Cerebellar nuclear complex (tissue), 1 donor: Measurements from ENCODE around the gene KRT12.
"Not testable (repeated sequence)": the region's sequence is repeated elsewhere in the genome, so short reads cannot be mapped to it uniquely, and the experiment has no call there.

Experiments
- DNase-seq, 2 experiments: peaks; one replicate each; lab custom pipeline; 2025; lab: John Stamatoyannopoulos, UW

KRT12 gene

DNA sequence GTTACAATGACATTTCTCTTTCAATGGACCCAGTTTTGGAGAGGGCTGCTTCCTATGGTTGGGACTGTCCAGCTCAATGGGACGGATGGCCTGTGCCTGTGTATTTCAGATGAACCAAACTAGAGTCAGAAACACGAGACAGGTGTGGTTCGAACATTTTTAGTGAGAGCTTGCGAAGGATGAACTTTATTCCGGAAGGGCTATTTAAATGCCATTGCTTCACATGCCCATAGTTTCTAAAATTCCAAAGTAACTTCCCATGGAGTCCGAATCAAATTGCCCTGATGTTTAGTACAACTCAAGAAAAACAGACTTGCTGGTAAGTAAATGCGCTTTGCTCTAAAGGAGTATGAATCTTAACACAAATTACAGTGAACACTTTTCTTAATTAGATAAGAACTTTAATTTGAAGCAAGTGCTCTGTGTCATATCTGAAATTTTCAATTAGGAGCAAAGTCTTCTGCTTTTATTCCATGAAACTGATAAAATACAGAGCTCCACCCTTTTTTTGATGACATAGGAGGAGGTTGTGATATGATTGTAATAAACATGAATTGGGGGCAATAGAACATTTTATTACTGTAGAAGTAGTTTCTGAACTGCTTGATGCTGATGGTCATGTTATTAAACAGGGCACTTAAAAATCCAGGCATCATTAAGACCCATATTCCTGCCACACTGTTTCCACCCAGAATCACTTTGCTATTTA is 16.8 kb upstream of the KRT12 start:
- no peak for DNase-seq

DNA sequence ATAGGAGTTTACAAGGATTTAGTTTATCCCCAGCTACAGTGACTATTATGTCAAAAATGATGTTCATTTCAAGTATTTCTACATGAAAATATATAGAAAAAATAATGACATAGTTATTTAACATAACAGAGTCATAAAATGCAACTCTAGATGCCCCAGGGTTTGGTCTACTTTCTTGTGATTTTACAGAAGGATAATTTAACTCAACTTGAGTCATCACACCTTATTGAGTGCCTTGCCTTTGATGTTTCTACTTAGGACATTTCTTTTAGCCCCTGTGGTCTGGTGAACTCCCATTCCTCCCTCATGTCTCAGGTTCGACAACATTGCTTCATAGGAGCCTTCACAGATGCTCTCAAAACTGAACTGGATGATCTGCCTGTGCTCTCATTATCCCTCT is 16.0 kb upstream of the KRT12 start:
- no peak for DNase-seq

DNA sequence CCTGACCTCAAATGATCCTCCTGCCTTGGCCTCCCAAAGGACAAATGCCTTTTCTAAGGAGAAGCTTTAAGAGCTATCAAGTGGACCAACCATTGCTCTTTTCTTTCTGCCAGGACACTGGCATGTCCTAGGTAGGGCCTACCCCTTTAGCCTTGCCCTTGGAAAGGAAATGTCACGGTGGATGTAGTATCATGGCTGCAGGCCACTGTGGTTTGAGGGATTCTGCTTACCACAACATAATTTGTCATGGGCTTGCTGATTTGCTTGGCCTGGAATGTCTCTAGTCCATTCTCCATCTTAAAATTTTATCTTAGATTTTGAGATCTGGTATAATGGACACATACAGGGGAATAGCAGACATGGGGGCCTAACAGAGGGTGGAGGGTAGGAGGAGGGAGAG is 12.0 kb upstream of the KRT12 start:
- DNase-seq: no peak

DNA sequence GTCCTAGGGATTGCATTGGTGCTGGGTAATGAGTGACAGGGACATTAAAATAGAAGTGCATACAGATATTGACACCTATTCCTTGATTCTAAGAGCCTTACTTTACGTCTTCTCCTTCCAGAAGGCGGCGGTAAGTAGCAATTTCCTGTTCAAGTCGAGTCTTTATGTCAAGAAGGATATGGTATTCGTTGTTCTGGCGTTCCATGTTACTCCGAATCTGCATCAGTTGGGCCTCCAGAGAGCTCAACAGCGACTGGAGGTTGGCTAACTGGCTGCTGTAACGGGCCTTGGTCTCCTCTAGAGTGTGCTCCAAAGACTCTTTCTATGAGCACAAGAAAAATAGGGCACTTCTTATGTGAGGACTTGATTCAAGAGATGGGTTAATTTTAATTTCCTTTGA is 11.0 kb upstream of the KRT12 start:
- no peak for DNase-seq

DNA sequence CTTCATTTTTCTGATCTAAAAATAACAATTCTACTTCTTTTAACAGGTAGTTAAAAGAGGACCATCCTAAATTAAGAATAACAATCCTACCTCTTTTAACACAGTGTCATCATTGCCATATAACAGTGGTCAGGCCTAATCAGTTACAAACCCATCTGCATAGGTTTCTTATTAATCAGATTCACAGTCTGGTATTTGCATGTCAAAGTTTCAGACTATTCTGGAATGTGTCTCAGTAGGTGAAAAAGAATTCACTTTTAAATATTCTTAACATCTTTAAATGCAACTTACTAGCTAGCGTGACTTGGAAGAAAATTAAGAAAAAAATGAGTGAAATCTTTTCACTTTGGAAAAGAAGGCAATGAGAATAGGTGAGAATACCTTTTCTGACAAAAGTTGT is 6.8 kb upstream of the KRT12 start:
- DNase-seq: no peak

DNA sequence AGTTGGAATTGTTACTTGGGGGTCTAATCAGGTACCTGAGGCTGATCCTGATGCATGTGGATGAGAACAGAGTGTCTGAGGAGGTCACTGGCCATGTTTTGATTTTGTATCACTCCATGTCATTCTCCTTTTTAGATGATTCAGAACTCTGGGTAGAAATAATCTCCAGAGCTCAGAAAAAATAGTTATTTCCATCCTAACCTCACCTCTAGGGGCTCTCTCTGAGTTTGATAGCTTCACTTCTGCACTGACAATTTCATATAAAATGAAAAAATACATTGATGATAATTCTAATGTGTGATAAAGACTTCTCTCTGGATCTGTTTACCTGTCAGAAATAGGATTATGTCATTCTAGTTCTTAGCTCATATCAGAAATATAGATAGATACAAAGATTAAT is 6.2 kb upstream of the KRT12 start:
- DNase-seq: no peak

DNA sequence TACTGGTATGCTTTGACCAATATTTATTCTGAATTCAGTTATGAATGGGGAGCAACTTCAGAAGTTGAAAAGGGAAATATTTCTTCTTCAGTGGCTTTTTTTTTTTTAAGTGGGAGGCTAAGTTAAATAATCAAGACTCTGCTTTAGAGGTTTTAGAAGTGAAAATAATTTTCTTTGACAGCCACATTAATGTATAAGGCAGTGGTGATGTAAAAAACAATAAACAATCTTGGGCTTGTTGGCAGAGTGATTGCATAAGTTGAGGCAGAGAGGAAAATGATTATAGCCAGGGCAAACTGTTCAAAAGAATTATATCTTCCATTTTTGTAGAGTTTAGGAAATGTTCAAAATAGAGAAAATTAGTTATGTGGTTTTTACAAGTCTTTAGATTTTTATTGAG is 5.4 kb upstream of the KRT12 start:
- DNase-seq: no peak

DNA sequence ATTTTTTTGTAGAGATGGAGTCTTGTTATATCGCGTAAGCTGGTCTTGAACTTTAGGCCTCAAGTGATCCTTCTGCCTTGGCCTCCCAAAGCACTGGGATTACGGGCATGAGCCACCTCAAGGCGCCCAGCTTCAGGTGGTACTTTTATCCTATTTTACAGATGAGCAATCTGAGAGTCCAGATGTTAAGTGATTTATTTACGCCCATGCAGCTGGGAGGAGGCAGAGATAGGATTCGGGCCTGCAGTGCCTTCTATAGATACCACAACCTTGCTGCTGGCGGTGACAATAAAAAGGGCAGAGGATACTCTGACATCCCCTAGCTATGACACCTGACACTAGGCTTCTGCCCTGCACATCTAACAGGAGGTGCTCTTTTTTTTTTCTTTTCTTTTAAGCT is 4.3 kb upstream of the KRT12 start:
- no peak for DNase-seq

DNA sequence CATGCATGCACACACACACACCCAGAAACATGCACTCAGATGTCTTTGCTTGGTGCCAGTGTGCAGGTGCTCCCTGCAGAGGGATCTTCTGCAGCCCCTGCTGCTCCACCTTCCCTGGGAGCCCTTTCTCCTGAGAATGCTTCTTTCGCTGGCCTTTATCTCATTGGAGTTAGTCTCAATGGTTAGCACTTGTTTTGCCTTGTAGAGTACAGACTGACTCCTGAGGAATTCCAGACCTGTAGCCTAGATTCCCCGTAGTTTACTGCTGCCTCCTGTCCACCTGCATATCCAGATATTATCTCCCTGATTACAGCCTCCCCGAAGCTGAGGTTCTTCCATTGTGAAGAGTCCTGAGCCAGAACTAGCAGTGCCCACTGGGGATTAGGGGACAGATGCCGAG is 3.1 kb upstream of the KRT12 start:
- no peak for DNase-seq

DNA sequence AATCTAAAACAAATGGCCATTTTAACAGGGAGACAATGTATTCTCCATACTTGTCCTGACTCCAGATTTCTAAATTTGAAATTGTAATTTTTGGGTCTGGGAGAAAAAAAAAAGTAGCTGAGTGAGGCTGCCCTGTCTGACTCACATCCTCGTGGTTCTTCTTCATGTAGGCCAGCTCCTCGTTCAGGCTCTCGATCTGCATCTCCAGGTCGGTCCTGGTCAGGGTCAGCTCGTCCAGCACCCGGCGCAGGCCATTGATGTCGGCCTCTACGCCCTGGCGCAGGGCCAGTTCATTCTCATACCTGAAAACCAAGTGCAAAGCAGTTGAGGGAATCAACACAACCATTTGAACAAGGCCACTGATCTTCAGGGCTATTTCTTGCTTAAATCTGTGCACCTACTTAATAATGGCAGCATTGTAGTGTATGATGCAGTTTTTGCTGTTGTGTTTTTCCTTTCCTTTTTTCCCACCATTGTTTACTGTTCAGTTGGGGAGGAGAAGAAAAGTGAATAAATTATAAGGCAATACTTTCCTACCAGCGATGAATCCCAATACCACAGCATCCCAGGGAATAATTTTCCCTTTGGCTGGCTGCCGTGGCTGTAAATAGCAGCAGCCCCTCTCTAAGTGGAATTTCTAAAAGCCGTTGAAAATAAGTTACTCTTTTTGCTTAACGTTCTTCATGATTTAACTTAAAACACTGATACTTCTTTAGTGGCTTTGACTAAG is 2.2 kb downstream of the KRT12 start:
- DNase-seq: no peak

DNA sequence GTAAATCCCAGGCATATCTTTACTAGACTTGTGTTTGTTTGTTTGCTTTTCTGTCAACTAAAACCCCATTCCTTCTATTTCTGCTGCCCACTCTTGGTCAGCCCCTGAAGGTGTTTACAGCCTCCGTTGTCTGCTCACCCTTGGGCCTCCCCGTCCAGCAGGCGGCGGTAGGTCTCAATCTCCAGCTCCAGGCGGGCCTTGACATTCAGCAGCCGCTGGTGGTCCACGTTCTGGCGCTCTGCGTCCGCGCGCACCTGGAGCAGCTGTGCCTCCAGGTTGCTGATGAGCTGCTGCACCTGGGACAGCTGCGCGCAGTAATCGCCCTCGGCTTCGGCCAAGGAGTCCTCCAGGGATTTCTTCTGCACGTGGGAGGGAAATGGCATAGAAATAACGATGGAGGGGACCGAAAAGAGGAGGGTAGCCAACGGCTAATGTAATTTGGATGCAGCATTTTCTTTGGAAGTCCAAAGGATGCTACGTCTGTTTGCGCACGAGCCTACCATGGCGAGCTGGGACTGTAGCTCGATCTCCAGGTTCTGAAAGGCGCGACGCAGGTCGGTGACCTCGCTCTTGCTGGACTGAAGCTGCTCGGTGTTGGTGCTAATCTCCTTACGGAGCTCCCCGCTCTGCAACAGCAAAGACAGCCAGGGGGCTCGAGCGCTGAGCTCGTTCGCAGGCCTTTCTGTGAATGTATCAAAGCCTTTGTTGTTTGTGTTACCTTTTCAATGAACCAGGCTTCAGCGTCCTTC is 3.9 kb downstream of the KRT12 start:
- DNase-seq: no peak

DNA sequence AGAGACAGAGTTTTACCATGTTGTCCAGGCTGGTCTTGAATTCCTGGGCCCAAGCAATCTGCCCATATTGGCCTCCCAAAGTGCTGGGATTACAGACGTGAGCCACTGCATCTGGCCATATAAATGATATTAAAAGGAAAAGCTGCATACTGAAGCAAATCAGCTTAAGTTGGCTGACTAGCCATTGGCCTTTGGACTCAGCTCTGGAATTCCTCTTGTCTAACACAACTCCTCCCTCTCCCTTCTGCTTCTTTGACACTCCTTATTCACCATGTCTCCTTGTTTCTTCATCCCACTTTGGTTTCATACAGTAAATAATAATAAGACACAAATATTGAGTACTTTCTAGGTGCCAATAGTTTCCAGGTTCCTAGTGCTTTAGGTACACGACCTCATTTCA is 7.5 kb downstream of the KRT12 start:
- DNase-seq: no peak

DNA sequence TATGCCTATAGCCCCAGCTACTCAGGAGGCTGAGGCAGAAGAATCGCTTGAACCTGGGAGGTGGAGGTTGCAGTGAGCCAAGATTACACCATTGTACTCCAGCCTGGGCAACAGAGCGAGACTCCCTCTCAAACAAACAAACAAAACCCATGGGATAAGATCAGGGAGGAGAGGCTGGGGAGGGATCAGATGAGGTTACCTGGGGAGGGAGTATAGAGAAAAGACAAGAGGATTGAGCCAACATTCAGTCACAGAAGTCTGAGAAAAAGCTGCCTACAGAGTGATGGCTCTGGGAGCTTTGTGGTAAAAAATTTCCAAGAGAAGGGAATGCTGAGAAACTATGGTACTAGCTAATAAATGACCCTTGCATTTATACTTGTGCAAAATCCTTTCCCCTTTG is 8.4 kb downstream of the KRT12 start:
- DNase-seq: not testable (repeated sequence)

DNA sequence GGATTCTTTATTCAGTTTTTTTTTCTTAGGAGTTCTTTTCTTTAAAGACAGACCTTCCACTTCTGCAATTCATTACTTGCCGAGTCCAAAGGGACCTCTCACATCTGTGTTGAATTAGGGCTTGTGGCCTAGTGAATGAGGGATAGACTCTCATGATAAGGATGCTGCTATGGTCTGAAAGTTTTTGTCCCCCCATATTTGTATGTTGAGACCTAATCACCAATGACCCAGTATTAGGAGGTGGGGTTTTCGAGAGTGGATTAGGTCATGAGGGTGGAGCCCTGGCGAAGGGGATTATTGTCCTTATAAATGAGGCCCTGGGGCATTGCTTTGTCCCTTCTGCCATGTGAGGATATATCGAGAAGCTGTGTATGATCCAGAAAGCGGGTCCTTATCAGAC is 9.5 kb downstream of the KRT12 start:
- DNase-seq: no peak

DNA sequence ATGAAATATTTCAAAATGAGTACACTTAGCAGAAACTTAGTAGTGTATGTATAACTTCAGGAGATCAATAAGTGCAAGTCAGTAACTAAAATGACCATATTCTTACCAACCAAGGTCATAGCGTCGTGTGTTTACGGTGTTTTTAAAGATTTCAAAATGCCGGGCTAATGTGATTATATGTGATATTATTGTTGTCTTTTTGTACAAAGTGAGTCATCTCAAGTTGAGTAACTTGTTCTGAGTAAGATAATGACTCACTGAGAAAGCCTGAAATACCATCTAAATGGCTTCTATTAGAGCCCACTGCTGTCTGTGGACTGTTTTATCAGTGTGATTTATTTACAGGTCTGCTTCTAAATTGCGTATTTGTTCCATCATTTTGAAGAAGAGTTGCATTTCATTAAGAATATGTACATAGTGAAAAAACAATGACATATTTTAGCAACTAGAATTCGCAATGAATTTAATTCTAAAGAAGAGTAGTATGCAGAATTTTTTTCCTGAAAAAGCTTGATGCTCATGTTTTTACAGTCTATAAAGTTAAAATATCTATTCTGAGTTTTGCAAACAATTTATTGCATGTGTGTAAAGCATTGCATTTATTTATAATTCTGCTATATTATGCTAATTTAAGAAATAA is 12.7 kb downstream of the KRT12 start:
- DNase-seq: no peak

DNA sequence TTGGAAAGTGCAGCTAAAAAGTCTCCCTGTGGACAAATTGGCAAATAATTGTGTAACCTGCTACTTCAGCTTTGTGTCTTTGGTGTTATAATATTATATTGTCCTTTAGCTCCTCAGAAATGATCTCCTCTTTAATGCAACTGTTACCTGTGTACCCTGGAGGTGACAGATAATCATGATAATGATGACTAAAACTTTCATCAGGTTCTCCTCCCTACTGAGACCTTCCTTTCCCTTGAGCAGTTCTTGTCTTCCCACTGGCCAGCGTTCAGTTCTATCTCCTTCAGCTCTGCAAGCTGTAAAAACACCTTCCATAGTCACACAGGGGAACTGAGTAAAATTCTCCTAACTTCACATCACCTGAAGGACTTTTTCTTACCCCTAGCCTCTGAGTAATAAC is 14.7 kb downstream of the KRT12 start:
- no peak for DNase-seq

DNA sequence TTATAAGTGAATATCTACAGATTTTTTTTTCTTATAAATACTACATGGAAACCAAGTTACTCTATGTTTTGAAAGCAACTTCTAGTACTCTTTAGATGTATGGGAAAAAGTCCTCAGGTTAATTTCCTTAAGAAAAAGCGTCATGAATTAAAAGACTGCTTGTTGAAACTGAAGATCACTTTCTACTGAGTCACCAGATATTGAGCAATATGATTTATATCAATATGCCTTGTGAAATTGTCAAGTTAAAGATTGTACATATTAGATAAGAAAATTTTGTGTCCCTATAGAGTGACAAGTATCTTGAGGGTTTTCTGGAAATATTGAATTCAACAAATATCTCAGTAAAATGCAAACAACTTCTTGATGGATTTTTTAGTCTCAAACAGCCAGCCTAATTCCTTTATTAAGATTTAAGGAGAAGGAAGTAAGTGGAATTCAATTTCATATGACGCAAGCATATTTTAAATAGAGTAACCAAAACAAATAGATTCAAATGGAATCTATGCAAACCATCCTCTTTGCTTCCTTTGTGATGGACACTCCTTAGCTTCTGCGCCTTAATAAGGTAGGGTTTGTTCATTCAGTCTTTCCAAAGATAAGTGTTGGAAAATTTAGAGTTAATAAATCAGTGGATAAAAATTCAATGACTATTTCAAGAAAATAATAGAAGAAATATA is 16.6 kb downstream of the KRT12 start:
- no peak for DNase-seq

DNA sequence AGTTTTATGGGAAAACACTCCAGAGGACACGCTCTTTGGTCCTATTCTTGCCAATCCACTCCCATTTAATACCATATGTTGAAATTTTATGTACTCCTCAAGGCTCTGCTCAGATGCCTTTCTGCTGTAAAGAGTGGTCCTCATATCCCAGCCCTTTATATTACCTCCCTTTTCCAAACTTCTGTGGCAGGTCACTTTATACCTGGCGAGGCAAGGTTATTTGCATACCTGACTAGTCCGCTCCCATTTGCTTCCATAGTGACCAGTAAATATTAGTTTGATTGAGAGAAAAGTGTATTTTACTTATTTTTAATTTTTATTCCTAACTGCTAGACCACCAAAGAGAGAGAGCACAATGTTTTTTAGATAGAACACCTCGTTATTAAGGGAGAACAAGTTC is 17.3 kb downstream of the KRT12 start:
- DNase-seq: no peak

DNA sequence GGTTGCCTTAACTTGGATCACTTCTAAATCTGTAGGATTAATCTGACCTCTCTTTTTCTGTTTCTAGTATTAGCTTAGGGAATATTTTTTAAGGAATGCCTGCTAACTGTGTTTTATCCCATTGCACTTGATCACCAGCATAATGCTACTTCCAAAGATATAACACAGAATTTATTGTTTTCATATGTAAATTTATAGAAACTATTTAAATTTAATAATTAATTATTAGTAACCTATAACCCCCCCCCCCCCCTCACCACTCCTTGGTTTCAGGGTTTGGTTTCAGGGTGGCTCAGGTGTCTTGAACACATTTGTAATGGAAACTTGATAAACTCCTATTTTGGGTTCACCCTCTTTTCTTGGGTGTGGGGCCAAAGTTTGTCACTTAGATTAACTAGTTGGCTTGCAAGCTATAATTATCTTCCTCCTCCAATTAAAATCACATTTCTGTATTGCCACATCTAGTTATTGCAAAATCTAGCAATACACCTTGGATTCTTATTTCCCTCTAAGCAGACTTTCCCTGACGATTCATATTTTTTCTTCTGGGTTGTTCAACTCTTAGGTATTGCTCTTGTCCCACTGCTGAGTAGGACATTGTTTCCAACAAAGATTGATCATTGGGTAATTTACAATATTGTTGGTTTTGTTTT is 18.3 kb downstream of the KRT12 start:
- no peak for DNase-seq

DNA sequence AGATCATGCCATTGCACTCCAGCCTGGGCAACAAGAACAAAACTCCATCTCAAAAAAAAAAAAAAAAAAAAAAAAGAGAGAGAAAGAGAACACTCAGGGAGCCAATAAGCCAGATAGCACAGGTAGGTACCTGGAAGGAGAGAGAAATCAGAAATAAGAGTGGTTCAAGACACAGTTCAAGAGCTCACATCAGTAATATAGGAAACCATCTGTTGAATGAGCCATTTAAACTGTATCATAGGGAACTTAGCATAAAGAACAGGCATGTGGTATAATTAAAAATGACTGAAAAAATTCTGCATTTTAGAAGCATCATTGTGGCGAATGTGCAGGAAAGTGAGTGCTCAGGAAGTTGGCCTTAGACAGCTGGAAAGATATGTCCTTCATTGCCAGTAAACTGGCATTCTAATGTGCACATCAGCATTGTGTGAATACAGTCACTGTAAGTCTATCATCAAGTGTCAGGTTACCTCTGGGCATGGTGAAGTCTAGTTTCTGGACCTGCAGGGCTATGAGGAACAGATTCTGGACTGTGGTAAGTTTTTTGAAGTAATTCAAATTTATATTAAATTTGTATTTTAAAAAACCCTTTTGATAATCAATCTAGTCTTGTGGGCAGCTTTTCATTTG is 20.4 kb downstream of the KRT12 start:
- DNase-seq: no peak

DNA sequence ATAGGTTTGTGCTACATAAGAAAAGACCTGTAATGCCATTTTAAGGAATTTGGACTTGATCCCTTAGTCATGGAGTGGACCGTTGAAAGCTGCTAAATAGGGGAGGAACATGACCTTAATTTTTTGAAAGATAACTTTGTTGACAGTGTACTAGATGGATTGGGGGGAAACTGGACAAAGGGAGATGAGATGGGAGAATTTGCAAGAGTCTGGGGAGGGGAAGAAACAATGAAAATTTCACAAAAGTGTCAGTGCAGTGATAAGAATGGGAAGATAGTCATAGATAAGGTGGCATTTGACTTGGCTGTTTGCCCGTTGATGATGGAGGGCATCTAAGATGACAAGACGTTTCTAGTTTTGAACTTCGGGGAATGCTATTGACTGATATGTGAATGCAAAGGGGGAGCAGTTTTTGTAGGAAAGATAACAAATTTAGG is 22.3 kb downstream of the KRT12 start:
- DNase-seq: no peak
